ENCODE results near the gene TTC34.

TTC34 gene

GRCh38 chr1:2835650-2836159, 34.2 kb upstream of the TTC34 start:
- Histone ChIP-seq H3F3A (ENCODE audit: insufficient read depth, low read length) (no peaks in the 10 kb centered on the region), H3K36me3 (ENCODE audit: insufficient read depth, low read length) (no peaks in the 10 kb centered on the region), H3K4me3 (ENCODE audit: low read depth, low read length, poor library complexity, severe bottlenecking) (no peak overlapping the region), H3K79me2 (ENCODE audit: insufficient read depth, low read length) (no peaks in the 10 kb centered on the region), H3K27ac (ENCODE audit: low read depth, low read length, poor library complexity, severe bottlenecking) (no peak overlapping the region), H4K20me1 (ENCODE audit: insufficient read depth, low read length) (no peaks in the 10 kb centered on the region), H3K9ac (ENCODE audit: low read length) (no peak overlapping the region), H3K9me3 (ENCODE audit: low read length) (no peaks in the 10 kb centered on the region), H2AFZ (ENCODE audit: low read length) (no peak overlapping the region), H3K4me2 (ENCODE audit: low read length) (no peak overlapping the region), H3K27me3 (ENCODE audit: insufficient read depth, low read length) (peaks cover 8% of the 10 kb centered on the region; the same call in 1 of the 2 replicates), H3K9me2 (ENCODE audit: low read depth, low read length) (no peaks in the 10 kb centered on the region), H3K4me1 (ENCODE audit: insufficient read depth, low read length, severe bottlenecking) (no peaks in the 10 kb centered on the region)
- TF ChIP-seq, protein P1, sequence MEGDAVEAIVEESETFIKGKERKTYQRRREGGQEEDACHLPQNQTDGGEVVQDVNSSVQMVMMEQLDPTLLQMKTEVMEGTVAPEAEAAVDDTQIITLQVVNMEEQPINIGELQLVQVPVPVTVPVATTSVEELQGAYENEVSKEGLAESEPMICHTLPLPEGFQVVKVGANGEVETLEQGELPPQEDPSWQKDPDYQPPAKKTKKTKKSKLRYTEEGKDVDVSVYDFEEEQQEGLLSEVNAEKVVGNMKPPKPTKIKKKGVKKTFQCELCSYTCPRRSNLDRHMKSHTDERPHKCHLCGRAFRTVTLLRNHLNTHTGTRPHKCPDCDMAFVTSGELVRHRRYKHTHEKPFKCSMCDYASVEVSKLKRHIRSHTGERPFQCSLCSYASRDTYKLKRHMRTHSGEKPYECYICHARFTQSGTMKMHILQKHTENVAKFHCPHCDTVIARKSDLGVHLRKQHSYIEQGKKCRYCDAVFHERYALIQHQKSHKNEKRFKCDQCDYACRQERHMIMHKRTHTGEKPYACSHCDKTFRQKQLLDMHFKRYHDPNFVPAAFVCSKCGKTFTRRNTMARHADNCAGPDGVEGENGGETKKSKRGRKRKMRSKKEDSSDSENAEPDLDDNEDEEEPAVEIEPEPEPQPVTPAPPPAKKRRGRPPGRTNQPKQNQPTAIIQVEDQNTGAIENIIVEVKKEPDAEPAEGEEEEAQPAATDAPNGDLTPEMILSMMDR (IDR thresholded peaks at IDR 0.05; ENCODE audit: low read length) = no peak
- TF ChIP-seq EZH2 (IDR thresholded peaks at IDR 0.05; ENCODE audit: borderline replicate concordance, low read length) = no peak

DNA sequence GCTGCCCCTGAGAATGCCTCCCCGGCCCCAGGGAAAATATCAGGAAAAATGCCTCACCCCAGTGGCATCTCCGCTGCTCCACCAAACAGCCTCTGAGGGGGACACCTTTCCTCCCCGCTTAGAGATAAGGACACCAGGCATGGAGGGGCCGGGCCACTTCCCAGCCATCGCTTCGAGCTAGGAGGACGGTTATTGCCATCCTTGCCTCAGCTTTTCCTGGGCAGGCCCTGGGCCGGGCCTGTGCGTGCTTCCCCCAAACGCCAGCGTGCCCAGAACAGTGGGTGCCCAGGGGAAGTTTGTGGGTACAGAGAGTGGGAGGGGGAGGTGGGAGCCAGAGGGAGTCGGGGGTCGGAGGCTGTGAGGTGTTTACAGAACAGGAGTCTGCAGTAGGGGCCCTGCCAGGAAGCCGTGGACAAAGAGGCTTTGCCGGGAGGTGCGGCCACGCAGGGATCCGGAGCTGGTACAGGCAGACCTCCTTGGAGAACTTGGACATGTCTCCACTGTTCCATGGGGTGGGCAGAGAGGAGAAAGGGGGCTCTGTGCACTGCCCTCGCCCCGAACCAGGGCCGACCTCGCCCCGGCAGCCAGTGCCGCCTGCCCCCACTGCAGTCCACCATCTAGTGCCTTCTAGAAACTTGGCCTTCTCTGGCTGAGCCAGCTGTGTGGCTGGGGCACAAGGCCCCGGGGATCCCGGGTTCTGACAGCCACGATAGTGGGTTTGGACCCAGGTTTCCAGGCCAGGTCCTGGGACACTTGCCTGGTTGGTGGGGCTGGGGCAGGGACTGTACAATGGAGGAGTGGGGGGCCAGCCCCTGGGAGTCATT, 33.5 kb upstream of the TTC34 start:
- peaks cover 6% of the 10 kb centered on the region; the same call in 1 of the 2 replicates for H3K27me3 ChIP-seq (ENCODE audit: insufficient read depth, low read length)
- H3K9me2 ChIP-seq (ENCODE audit: low read depth, low read length) = no peaks in the 10 kb centered on the region
- no peaks in the 10 kb centered on the region for H4K20me1 ChIP-seq (ENCODE audit: insufficient read depth, low read length)
- TF ChIP-seq, protein P1 (IDR thresholded peaks at IDR 0.05; ENCODE audit: low read length) = no peak
- TF ChIP-seq EZH2 (IDR thresholded peaks at IDR 0.05; ENCODE audit: borderline replicate concordance, low read length) = no peak
- H3K4me3 ChIP-seq (ENCODE audit: low read depth, low read length, poor library complexity, severe bottlenecking) = no peak overlapping the region
- no peak overlapping the region for H3K9ac ChIP-seq (ENCODE audit: low read length)
- H3K27ac ChIP-seq (ENCODE audit: low read depth, low read length, poor library complexity, severe bottlenecking) = no peak overlapping the region
- H3K36me3 ChIP-seq (ENCODE audit: insufficient read depth, low read length) = no peaks in the 10 kb centered on the region
- H3F3A ChIP-seq (ENCODE audit: insufficient read depth, low read length) = no peaks in the 10 kb centered on the region
- no peak overlapping the region for H2AFZ ChIP-seq (ENCODE audit: low read length)
- H3K9me3 ChIP-seq (ENCODE audit: low read length) = no peaks in the 10 kb centered on the region
- no peaks in the 10 kb centered on the region for H3K79me2 ChIP-seq (ENCODE audit: insufficient read depth, low read length)
- no peak overlapping the region for H3K4me2 ChIP-seq (ENCODE audit: low read length)
- H3K4me1 ChIP-seq (ENCODE audit: insufficient read depth, low read length, severe bottlenecking) = no peaks in the 10 kb centered on the region

DNA sequence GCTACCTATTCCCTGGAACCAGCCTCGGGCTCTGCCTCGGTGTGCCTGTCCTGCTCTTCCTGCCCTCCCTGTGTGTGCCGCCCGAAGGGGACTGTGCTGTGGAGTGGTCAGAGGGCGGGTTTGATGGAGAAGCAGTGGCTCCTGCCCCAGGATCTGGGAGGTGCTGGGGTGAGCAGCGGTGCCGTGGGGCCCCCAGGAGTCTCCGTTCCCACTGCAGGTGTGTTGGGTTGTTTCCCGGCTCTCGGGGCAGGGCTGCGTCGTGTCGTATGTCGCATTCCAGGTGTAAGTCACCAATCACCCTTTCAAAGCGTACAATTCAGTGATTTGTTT, 32.6 kb upstream of the TTC34 start:
- TF ChIP-seq, protein P1 (IDR thresholded peaks at IDR 0.05; ENCODE audit: low read length) = no peak
- no peak for TF ChIP-seq EZH2 (IDR thresholded peaks at IDR 0.05; ENCODE audit: borderline replicate concordance, low read length)
- H3K36me3 ChIP-seq (ENCODE audit: insufficient read depth, low read length) = no peaks in the 10 kb centered on the region
- H3K79me2 ChIP-seq (ENCODE audit: insufficient read depth, low read length) = no peaks in the 10 kb centered on the region

More for the DNA sequence above, 32.6 kb upstream of the TTC34 start:
- Histone ChIP-seq H4K20me1 (ENCODE audit: insufficient read depth, low read length) (no peaks in the 10 kb centered on the region), H3F3A (ENCODE audit: insufficient read depth, low read length) (no peaks in the 10 kb centered on the region), H3K9me3 (ENCODE audit: low read length) (no peaks in the 10 kb centered on the region), H2AFZ (ENCODE audit: low read length) (no peak overlapping the region), H3K9ac (ENCODE audit: low read length) (no peak overlapping the region), H3K27me3 (ENCODE audit: insufficient read depth, low read length) (no peaks in the 10 kb centered on the region; the same call in 1 of the 2 replicates), H3K27ac (ENCODE audit: low read depth, low read length, poor library complexity, severe bottlenecking) (no peak overlapping the region), H3K4me1 (ENCODE audit: insufficient read depth, low read length, severe bottlenecking) (no peaks in the 10 kb centered on the region), H3K9me2 (ENCODE audit: low read depth, low read length) (no peaks in the 10 kb centered on the region), H3K4me3 (ENCODE audit: low read depth, low read length, poor library complexity, severe bottlenecking) (no peak overlapping the region), H3K4me2 (ENCODE audit: low read length) (no peak overlapping the region)
